B cell (primary cell): Measurements from ENCODE around the gene TTLL10. TPM values are rescaled to one million over a fixed set of nuclear protein-coding genes. Genes with fewer than 3 reads are reported as not detected.

Source experiments
- ATAC-seq: fragments of 200-7000 bp; cut with Tn5 transposase; one replicate; pipeline ENCODE4 v1.10.0; 2021; ENCODE audit warnings: low read depth, mild to moderate bottlenecking, moderate number of reproducible peaks, moderate library complexity
- CTCF ChIA-PET: fragments of 350-600 bp; sonication (Branson Sonifier 250); formaldehyde crosslinking; loops from one replicate; lab custom pipeline; 2021; ENCODE audit warnings: antibody characterized with exemption, inconsistent platforms; lab: Charles Lee
- POLR2A ChIA-PET: fragments of 350-600 bp; sonication (Branson Sonifier 250); formaldehyde crosslinking; loops from one replicate; lab custom pipeline; 2021; ENCODE audit warnings: antibody characterized with exemption; lab: Charles Lee
- DNase-seq: peaks from one replicate; pipeline ENCODE4 v3.0.0; 2013
- H2AFZ ChIP-seq: 2 replicates; pipeline ENCODE4 v1.6.1; 2012; ENCODE audit warnings: mild to moderate bottlenecking, low read depth, low read length; ENCODE audit not compliant: insufficient read depth, poor library complexity, severe bottlenecking
- H3K27ac ChIP-seq, 2 donors: 1 replicate in 1 of 2; 2 replicates in 1 of 2; pipeline ENCODE4 v1.5.1; 2012 to 2013; ENCODE audit warnings: low read length in 2 of 2, mild to moderate bottlenecking in 2 of 2, moderate library complexity in 1 of 2
- H3K27me3 ChIP-seq, 4 experiments: fragments of 200-600 bp in 1 of 4; sonication (generic) in 1 of 4; replicated peaks in 1 of 4; 1 replicate in 2 of 4; 2 replicates in 2 of 4; pipeline versions ENCODE4 v1.6.1 to v1.7.0; 2013 to 2016; ENCODE audit warnings: low read length in 3 of 4, mild to moderate bottlenecking in 2 of 4, mixed read lengths in 1 of 4, moderate library complexity in 1 of 4; ENCODE audit not compliant: insufficient read depth in 4 of 4, control insufficient read depth in 3 of 4; ENCODE audit errors: control extremely low read depth in 1 of 4
- H3K36me3 ChIP-seq, 2 experiments: replicated peaks in 1 of 2; 1 replicate in 1 of 2; 2 replicates in 1 of 2; pipeline versions ENCODE4 v1.6.1 to v1.7.1; 2013; ENCODE audit warnings: low read length in 1 of 2; ENCODE audit not compliant: insufficient read depth in 2 of 2, control insufficient read depth in 1 of 2; ENCODE audit errors: control extremely low read depth in 1 of 2, extremely low read depth in 1 of 2
- H3K4me1 ChIP-seq, 2 donors: fragments of 200-600 bp in 1 of 2; sonication (generic) in 1 of 2; 1 replicate in 1 of 2; 2 replicates in 1 of 2; pipeline versions ENCODE4 v1.5.1 to v1.6.1; 2013 to 2017; ENCODE audit warnings: low read length in 2 of 2; ENCODE audit not compliant: control insufficient read depth in 2 of 2, insufficient read depth in 2 of 2
- H3K4me2 ChIP-seq: replicated peaks from 2 replicates; pipeline ENCODE3; 2012; ENCODE audit warnings: mild to moderate bottlenecking, low read depth, low read length; ENCODE audit not compliant: poor library complexity, severe bottlenecking
- H3K4me3 ChIP-seq, 5 experiments: fragments of 200-600 bp in 1 of 5; sonication (generic) in 1 of 5; 1 replicate in 3 of 5; 2 replicates in 2 of 5; pipeline versions ENCODE4 v1.5.1 to v1.7.0; 2011 to 2016; ENCODE audit warnings: low read length in 4 of 5, mild to moderate bottlenecking in 4 of 5, low read depth in 2 of 5, control low read depth in 1 of 5, moderate library complexity in 1 of 5; ENCODE audit not compliant: insufficient read depth in 1 of 5; ENCODE audit errors: control extremely low read depth in 1 of 5, extremely low read depth in 1 of 5
- H3K79me2 ChIP-seq: fragments of 200-600 bp; sonication (generic); one replicate; pipeline ENCODE4 v1.6.0; 2016; ENCODE audit warnings: low read length; ENCODE audit not compliant: control insufficient read depth, insufficient read depth
- H3K9ac ChIP-seq: fragments of 200-600 bp; sonication (generic); 2 replicates; pipeline ENCODE4 v1.6.1; 2017; ENCODE audit warnings: mild to moderate bottlenecking, low read length, moderate library complexity
- H3K9me3 ChIP-seq, 3 donors: one replicate each; pipeline versions ENCODE4 v1.6.1 to v1.7.1; 2013; ENCODE audit warnings: low read length in 2 of 3; ENCODE audit not compliant: control insufficient read depth in 2 of 3, insufficient read depth in 1 of 3; ENCODE audit errors: control extremely low read depth in 1 of 3
- H4K20me1 ChIP-seq: 2 replicates; pipeline ENCODE4 v1.6.0; 2012; ENCODE audit warnings: mild to moderate bottlenecking, low read length; ENCODE audit not compliant: insufficient read depth, control insufficient read depth, poor library complexity, severe bottlenecking
- H3K27ac Mint-ChIP-seq: one replicate; pipeline ENCODE4 v1.8.0; 2021; ENCODE audit warnings: mixed read lengths
- H3K27me3 Mint-ChIP-seq: one replicate; pipeline ENCODE4 v1.8.0; 2021; ENCODE audit warnings: mixed read lengths
- H3K4me1 Mint-ChIP-seq: one replicate; pipeline ENCODE4 v1.8.0; 2021; ENCODE audit warnings: mixed read lengths
- H3K4me3 Mint-ChIP-seq: one replicate; pipeline ENCODE4 v1.8.0; 2021; ENCODE audit warnings: mixed read lengths
- H3K9me3 Mint-ChIP-seq: one replicate; pipeline ENCODE4 v1.8.0; 2022; ENCODE audit warnings: mixed read lengths; ENCODE audit not compliant: insufficient read depth
- EZH2 ChIP-seq: IDR thresholded peaks from 2 replicates; pipeline ENCODE4 v1.6.1; 2012; ENCODE audit warnings: borderline replicate concordance, low read depth, mild to moderate bottlenecking, moderate library complexity, low read length; ENCODE audit not compliant: insufficient read depth, poor library complexity, severe bottlenecking
- WGBS: methylation state at CpG from one replicate; pipeline ENCODE4 v1.1.5; 2013; ENCODE audit warnings: missing lambda C conversion rate; ENCODE audit not compliant: insufficient coverage; 5-methylcytosine and 5-hydroxymethylcytosine counted together
- intact Hi-C: fragments of 100-400 bp; cut with micrococcal nuclease; formaldehyde crosslinking; loops from one replicate; pipeline ENCODE4 v1.10.0; 2022
- polyA plus RNA-seq: library from polyadenylated mRNA; depleted of rRNA; stranded (reverse); fragments of >200 nt; gene quantifications from 2 replicates; pipeline ENCODE4 v1.2.3, GENCODE V29; 2012
- total RNA-seq, 2 donors: library from RNA; stranded (reverse); fragments of 120-200 nt in 1 of 2; gene quantifications; 1 replicate in 1 of 2; 2 replicates in 1 of 2; pipeline versions ENCODE4 v1.2.3 to v1.2.4, GENCODE V29; 2013 to 2022
- TF ChIP-seq, protein P1 (sequence below): fragments of 200-600 bp; IDR thresholded peaks from one replicate; pipeline ENCODE4 v1.8.0; 2022; ENCODE audit warnings: antibody characterized with exemption, mild to moderate bottlenecking

TTLL10 gene
- total and polyA plus RNA-seq, 2 donors (not counting 1 experiment from before 2014, with no cell fraction given) = 0.37 to 0.45 TPM

DNA sequence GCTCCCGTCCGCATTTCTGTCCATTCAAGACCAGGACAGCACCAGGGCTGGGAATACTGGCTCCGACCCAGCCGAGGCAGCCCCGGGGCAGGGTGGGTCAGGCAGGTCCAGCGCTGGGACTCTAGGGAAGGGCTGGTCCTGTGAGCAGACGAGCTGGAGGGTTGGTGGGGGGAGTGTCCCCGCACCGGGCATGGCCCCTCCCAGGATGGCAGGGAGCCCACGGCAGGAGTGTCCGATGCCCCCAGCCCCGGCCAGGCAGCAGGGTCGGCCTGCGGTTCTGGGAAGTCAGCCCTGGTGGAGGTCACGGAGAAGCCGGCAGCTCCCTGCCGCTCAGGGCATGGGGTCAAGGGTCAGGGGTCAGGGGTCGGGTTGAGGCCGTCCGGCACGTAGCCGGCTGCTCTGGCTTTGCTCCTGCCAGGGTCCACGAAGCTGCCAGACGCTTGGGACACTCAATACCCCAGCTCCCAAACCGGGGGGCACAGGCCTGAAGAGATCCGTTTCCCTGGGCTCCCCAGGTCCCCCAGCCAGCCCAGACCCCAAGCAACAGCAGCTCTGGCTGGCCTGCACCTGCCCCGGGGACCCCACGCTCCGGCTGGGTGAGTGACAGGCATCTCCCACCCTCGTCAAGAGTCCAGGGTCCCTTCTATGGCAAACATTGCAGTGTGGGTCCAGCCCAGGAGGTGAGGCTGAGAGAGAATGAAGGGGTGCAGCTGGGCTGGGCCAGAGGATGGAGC, 66.1 kb downstream of the TTLL10 start:
- POLR2A ChIA-PET = interaction anchor here (0.8 kb wide), 1 partner anchor 10 kb away, joined by 4 read pairs; no protein-coding TSS in a partner anchor
- intact Hi-C loops = loop anchor here (10.0 kb wide), 1 partner anchor 205 kb away; no protein-coding TSS in a partner anchor
- H3K4me1 Mint-ChIP-seq = peaks cover 11% of the 10 kb centered on the region
- Histone ChIP-seq H3K4me2 (no peak overlapping the region), H3K27me3 (peaks cover 0 to 40% (median 8%) of the 10 kb centered on the region in 4 experiments), H3K36me3 (peaks cover 0 to 2% of the 10 kb centered on the region in 2 experiments), H3K27ac (no peak overlapping the region), H4K20me1 (peaks cover 7% of the 10 kb centered on the region), H3K79me2 (no peaks in the 10 kb centered on the region), H3K9me3 (peaks cover 0 to 5% (median 0%) of the 10 kb centered on the region in 3 donors), H3K4me3 (no peak overlapping the region), H3K4me1 (peaks cover 13 to 15% of the 10 kb centered on the region in 2 donors), H2AFZ (no peak overlapping the region), H3K9ac (no peak overlapping the region)
- H3K27me3 Mint-ChIP-seq = no peaks in the 10 kb centered on the region
- 68% methylated on average over 27 of the region's 30 CpGs for WGBS
- no peak overlapping the region for H3K27ac Mint-ChIP-seq
- no peaks in the 10 kb centered on the region for H3K9me3 Mint-ChIP-seq
- DNase-seq (no peak), ATAC-seq (no peak)
- no peak for TF ChIP-seq EZH2
- TF ChIP-seq, protein P1, sequence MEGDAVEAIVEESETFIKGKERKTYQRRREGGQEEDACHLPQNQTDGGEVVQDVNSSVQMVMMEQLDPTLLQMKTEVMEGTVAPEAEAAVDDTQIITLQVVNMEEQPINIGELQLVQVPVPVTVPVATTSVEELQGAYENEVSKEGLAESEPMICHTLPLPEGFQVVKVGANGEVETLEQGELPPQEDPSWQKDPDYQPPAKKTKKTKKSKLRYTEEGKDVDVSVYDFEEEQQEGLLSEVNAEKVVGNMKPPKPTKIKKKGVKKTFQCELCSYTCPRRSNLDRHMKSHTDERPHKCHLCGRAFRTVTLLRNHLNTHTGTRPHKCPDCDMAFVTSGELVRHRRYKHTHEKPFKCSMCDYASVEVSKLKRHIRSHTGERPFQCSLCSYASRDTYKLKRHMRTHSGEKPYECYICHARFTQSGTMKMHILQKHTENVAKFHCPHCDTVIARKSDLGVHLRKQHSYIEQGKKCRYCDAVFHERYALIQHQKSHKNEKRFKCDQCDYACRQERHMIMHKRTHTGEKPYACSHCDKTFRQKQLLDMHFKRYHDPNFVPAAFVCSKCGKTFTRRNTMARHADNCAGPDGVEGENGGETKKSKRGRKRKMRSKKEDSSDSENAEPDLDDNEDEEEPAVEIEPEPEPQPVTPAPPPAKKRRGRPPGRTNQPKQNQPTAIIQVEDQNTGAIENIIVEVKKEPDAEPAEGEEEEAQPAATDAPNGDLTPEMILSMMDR = no peak
- CTCF ChIA-PET = interaction anchor here (2.8 kb wide), 1 partner anchor 117 kb away, joined by 19 read pairs; no protein-coding TSS in a partner anchor
- no peak overlapping the region for H3K4me3 Mint-ChIP-seq

DNA sequence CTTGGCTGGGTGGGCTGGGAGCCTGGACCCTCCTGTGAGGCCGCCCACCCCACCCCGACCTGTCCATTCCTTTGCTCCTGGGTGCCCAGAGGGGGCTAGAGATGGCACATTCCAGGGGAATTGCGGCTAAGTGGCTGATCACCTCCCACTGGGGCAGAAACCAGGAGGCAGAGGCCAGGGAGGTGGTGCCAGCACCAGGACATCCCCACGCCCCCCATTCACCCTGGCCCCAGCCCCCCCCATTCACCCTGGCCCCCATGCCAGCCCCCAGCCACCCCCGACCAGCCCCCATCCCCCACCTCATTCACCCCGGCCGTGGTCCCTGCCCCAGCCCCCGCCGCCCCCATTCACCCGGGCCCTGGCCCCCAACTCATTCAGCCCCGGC, 66.7 kb downstream of the TTLL10 start:
- ChIA-PET POLR2A (interaction anchor here (0.5 to 1.2 kb wide), 3 partner anchors 10 to 104 kb away, joined by 4 to 15 read pairs (median 4); no protein-coding TSS in a partner anchor), CTCF (no interaction called here)
- no peak for DNase-seq
- Histone ChIP-seq H2AFZ (no peak overlapping the region), H3K27me3 (peaks cover 0 to 42% (median 8%) of the 10 kb centered on the region in 4 experiments), H4K20me1 (peaks cover 7% of the 10 kb centered on the region), H3K27ac (no peak overlapping the region), H3K9me3 (peaks cover 0 to 5% (median 0%) of the 10 kb centered on the region in 3 donors), H3K4me3 (no peak overlapping the region), H3K9ac (no peak overlapping the region), H3K36me3 (peaks cover 0 to 2% of the 10 kb centered on the region in 2 experiments), H3K4me1 (peaks cover 13 to 15% of the 10 kb centered on the region in 2 donors), H3K79me2 (no peaks in the 10 kb centered on the region), H3K4me2 (no peak overlapping the region)
- intact Hi-C loops = no loop called here
- H3K9me3 Mint-ChIP-seq = no peaks in the 10 kb centered on the region
- TF ChIP-seq, protein P1 = no peak
- no peak for TF ChIP-seq EZH2
- H3K27me3 Mint-ChIP-seq = no peaks in the 10 kb centered on the region
- peaks cover 11% of the 10 kb centered on the region for H3K4me1 Mint-ChIP-seq
- H3K4me3 Mint-ChIP-seq = no peak overlapping the region
- no peak for ATAC-seq
- H3K27ac Mint-ChIP-seq = no peak overlapping the region
- 42% methylated on average over 2 of the region's 11 CpGs for WGBS
